PC-9 (cell line): ENCODE data around the gene FBXO9. TPM values are rescaled to one million over a fixed set of nuclear protein-coding genes. Genes with fewer than 3 reads are reported as not detected.

Source experiments
- BruUV-seq: library from RNA; stranded (reverse); fragments of 400-500 nt; replicated peaks from 2 replicates; lab custom pipeline; 2021; lab: Mats Ljungman, UMichigan
- CTCF ChIA-PET: fragments of 300-600 bp; sonication (Branson Sonifier 250); formaldehyde crosslinking; loops from one replicate; lab custom pipeline; 2022; ENCODE audit warnings: antibody characterized with exemption; lab: Charles Lee
- POLR2A ChIA-PET: fragments of 300-600 bp; sonication (Branson Sonifier 250); formaldehyde crosslinking; loops from one replicate; lab custom pipeline; 2022; ENCODE audit warnings: antibody characterized with exemption; ENCODE audit not compliant: unreplicated experiment; lab: Charles Lee
- DNase-seq, 2 experiments: peaks; one replicate each; pipeline versions ENCODE4 v3.0.0 to v3.0.0-alpha.2; 2015 to 2022; ENCODE audit warnings: mixed read lengths in 1 of 2
- H2AFZ ChIP-seq: fragments of 200-600 bp; sonication (generic); 2 replicates; pipeline ENCODE4 v1.8.1; 2017; ENCODE audit warnings: antibody characterized with exemption
- H3F3A ChIP-seq: fragments of 200-600 bp; sonication (generic); 2 replicates; pipeline ENCODE4 v1.8.1; 2017; ENCODE audit warnings: antibody characterized with exemption, mild to moderate bottlenecking, low read depth; ENCODE audit not compliant: insufficient read depth
- H3K27ac ChIP-seq: fragments of 200-600 bp; sonication (generic); 2 replicates; pipeline ENCODE4 v1.6.1; 2016; ENCODE audit warnings: mixed run types
- H3K27me3 ChIP-seq: fragments of 200-600 bp; sonication (generic); 2 replicates; pipeline ENCODE4 v1.6.1; 2016; ENCODE audit warnings: low read depth, mixed run types; ENCODE audit not compliant: insufficient read depth
- H3K36me3 ChIP-seq: fragments of 200-600 bp; sonication (generic); 2 replicates; pipeline ENCODE4 v1.6.1; 2016; ENCODE audit warnings: low read depth, mixed run types
- H3K4me1 ChIP-seq: fragments of 200-600 bp; sonication (generic); replicated peaks from 2 replicates; pipeline ENCODE4 v1.6.1; 2016; ENCODE audit warnings: mixed run types; ENCODE audit not compliant: insufficient read depth
- H3K4me2 ChIP-seq: fragments of 200-600 bp; sonication (generic); 2 replicates; pipeline ENCODE4 v1.6.1; 2017; ENCODE audit warnings: mixed run types
- H3K4me3 ChIP-seq: fragments of 200-600 bp; sonication (generic); 2 replicates; pipeline ENCODE4 v1.6.1; 2016; ENCODE audit warnings: mixed run types
- H3K79me2 ChIP-seq: fragments of 200-600 bp; sonication (generic); 2 replicates; pipeline ENCODE4 v1.6.1; 2017; ENCODE audit warnings: low read depth, mixed run types
- H3K9me2 ChIP-seq: fragments of 200-600 bp; sonication (generic); 2 replicates; pipeline ENCODE4 v1.8.1; 2017; ENCODE audit warnings: mild to moderate bottlenecking; ENCODE audit not compliant: insufficient read depth
- H3K9me3 ChIP-seq: fragments of 200-600 bp; sonication (generic); 2 replicates; pipeline ENCODE4 v1.8.1; 2016; ENCODE audit warnings: low read depth; ENCODE audit not compliant: insufficient read depth
- H4K20me1 ChIP-seq: fragments of 200-600 bp; sonication (generic); 2 replicates; pipeline ENCODE4 v1.8.1; 2017; ENCODE audit not compliant: insufficient read depth
- CTCF ChIP-seq: fragments of 200-600 bp; sonication (generic); conservative IDR thresholded peaks from 2 replicates; pipeline ENCODE4 v1.6.1; 2017; ENCODE audit warnings: mixed run types, antibody characterized with exemption, mild to moderate bottlenecking, moderate library complexity
- EZH2 ChIP-seq: fragments of 200-600 bp; sonication (generic); IDR thresholded peaks from 2 replicates; pipeline ENCODE4 v1.8.0; 2017; ENCODE audit warnings: antibody characterized with exemption, low read depth
- intact Hi-C: fragments of 100-400 bp; cut with micrococcal nuclease; formaldehyde crosslinking; loops from one replicate; pipeline ENCODE4 v1.10.0; 2022; ENCODE audit not compliant: unreplicated experiment
- total RNA-seq: library from RNA; stranded (reverse); gene quantifications from 2 replicates; pipeline ENCODE4 v1.2.3, GENCODE V29; 2021

Gene FBXO9
- total RNA-seq, 1 experiment from 2014 or later: 56.5 TPM

DNA sequence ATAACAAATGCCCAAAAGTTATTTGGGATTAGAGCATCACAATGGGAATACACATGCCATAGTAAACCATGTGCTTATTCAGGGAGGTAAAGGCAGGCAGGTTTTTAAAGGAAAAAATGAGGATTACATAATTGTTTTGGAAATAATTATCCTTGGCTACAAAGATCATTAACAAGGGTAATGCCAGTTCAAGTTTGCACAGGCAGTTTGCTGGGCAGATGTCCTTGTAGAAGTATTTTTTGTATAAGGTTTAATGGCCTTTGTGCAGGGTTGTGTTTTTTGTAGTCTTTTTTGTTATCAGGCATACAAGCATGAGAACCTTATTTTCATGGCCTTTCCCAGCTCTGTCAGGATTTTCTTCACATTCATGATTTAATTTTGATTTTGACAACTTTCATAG, 24.7 kb downstream of the FBXO9 start:
- Histone ChIP-seq H3K9me2 (no peaks in the 10 kb centered on the region), H3K27ac (no peak overlapping the region), H3K79me2 (no peaks in the 10 kb centered on the region), H3K9me3 (no peaks in the 10 kb centered on the region), H3K27me3 (no peaks in the 10 kb centered on the region), H3K36me3 (peaks cover 50% of the 10 kb centered on the region), H3F3A (no peaks in the 10 kb centered on the region; the same call in 1 of the 2 replicates), H2AFZ (no peak overlapping the region), H3K4me1 (no peaks in the 10 kb centered on the region), H3K4me2 (no peak overlapping the region), H3K4me3 (no peak overlapping the region), H4K20me1 (no peaks in the 10 kb centered on the region)
- no peak for DNase-seq
- ChIA-PET POLR2A (no interaction called here), CTCF (no interaction called here)
- intact Hi-C loops: no loop called here
- TF ChIP-seq EZH2: no peak
- no peak for TF ChIP-seq CTCF
- BruUV-seq: no TSS peak

- H3K79me2 ChIP-seq: no peaks in the 10 kb centered on the region
- CTCF ChIA-PET: no interaction called here
- no peak overlapping the region for H2AFZ ChIP-seq
- H3K4me1 ChIP-seq: no peaks in the 10 kb centered on the region
- BruUV-seq: no TSS peak
- H3F3A ChIP-seq: no peaks in the 10 kb centered on the region; the same call in 1 of the 2 replicates
- POLR2A ChIA-PET: no interaction called here
- no peaks in the 10 kb centered on the region for H3K9me3 ChIP-seq
- H3K4me2 ChIP-seq: no peak overlapping the region
- H4K20me1 ChIP-seq: no peaks in the 10 kb centered on the region
- no peak for DNase-seq
- no peaks in the 10 kb centered on the region for H3K27me3 ChIP-seq
- TF ChIP-seq CTCF (no peak), EZH2 (no peak)
- no peaks in the 10 kb centered on the region for H3K9me2 ChIP-seq
- peaks cover 54% of the 10 kb centered on the region for H3K36me3 ChIP-seq
- H3K4me3 ChIP-seq: no peak overlapping the region
- intact Hi-C loops: no loop called here
- H3K27ac ChIP-seq: no peak overlapping the region
Observed at GRCh38 chr6:53090576-53090975, 25.4 kb downstream of the FBXO9 start.

- no peak overlapping the region for H3K27ac ChIP-seq
- no peak for TF ChIP-seq EZH2
- TF ChIP-seq CTCF: no peak
- POLR2A ChIA-PET: no interaction called here
- BruUV-seq: no TSS peak
- no peaks in the 10 kb centered on the region for H3K4me1 ChIP-seq
- no peak overlapping the region for H2AFZ ChIP-seq
- H4K20me1 ChIP-seq: no peaks in the 10 kb centered on the region
- H3K4me3 ChIP-seq: no peak overlapping the region
- CTCF ChIA-PET: no interaction called here
- no peaks in the 10 kb centered on the region for H3K27me3 ChIP-seq
- H3K36me3 ChIP-seq: peaks cover 40% of the 10 kb centered on the region
- no peaks in the 10 kb centered on the region for H3K79me2 ChIP-seq
- no peaks in the 10 kb centered on the region for H3K9me3 ChIP-seq
- H3F3A ChIP-seq: peaks cover 6% of the 10 kb centered on the region; the same call in 1 of the 2 replicates
- no peak overlapping the region for H3K4me2 ChIP-seq
- DNase-seq: no peak
- intact Hi-C loops: no loop called here
- H3K9me2 ChIP-seq: no peaks in the 10 kb centered on the region
Observed at GRCh38 chr6:53095270-53095669, 30.1 kb downstream of the FBXO9 start.
